ENCODE measurements around the gene E2F2. TPM values are rescaled to one million over a fixed set of nuclear protein-coding genes. Genes with fewer than 3 reads are reported as not detected.
A peak's percentile ranks its signal among the peaks of the same experiment; 100 is the strongest.

The E2F2 gene
- total RNA-seq, 1 donor from 2014 or later = 1.1 TPM

GRCh38 chr1:23525558-23526250 lies 5.3 kb downstream of the E2F2 start:
- TF ChIP-seq, protein P1, sequence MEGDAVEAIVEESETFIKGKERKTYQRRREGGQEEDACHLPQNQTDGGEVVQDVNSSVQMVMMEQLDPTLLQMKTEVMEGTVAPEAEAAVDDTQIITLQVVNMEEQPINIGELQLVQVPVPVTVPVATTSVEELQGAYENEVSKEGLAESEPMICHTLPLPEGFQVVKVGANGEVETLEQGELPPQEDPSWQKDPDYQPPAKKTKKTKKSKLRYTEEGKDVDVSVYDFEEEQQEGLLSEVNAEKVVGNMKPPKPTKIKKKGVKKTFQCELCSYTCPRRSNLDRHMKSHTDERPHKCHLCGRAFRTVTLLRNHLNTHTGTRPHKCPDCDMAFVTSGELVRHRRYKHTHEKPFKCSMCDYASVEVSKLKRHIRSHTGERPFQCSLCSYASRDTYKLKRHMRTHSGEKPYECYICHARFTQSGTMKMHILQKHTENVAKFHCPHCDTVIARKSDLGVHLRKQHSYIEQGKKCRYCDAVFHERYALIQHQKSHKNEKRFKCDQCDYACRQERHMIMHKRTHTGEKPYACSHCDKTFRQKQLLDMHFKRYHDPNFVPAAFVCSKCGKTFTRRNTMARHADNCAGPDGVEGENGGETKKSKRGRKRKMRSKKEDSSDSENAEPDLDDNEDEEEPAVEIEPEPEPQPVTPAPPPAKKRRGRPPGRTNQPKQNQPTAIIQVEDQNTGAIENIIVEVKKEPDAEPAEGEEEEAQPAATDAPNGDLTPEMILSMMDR (IDR thresholded peaks at IDR 0.05) = no peak
- peaks cover 53% of the 10 kb centered on the region for H3K4me1 ChIP-seq
- no peaks in the 10 kb centered on the region for H3K27me3 ChIP-seq (ENCODE audit: low read depth)
- H3K27ac ChIP-seq = peak overlapping the region; percentile 36
- intact Hi-C loops (cut with DNase I) = no loop called here
- DNase-seq (no peak), ATAC-seq (no peak)
- H3K4me3 ChIP-seq = no peak overlapping the region
- H3K36me3 ChIP-seq = no peaks in the 10 kb centered on the region
- no peaks in the 10 kb centered on the region for H3K9me3 ChIP-seq

DNA sequence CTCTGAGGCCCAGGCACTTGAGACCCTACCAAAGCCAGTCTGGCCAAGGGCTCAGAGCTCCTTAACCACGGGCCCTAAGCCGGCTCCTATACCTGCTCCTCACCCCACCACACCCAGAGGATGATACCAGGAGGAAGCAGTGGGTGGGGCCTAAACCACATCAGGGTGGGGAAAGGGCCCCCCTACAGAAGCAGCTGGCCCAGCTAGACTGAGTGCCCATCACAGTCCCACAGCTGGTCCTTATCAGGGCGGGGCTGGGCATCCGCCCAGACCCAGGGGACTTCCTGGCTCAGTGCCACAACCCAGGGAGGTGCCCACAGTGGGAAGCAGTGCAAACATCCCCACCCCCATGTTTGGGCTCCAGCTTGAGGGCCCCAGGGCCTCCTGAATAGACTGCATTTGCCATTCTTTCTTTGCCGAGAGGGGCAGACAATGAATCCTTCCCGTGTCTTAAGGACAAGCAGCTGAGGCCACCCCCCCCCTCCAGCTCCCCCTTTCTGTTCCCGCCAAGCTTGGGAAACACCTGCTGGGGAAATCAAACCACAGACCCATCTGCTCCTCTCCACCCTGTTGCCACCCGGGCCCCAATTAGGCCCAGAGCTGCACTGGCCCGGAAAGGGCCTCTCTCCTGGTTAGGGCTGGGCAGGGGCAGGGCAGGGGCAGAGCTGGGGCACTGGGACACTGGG lies 6.2 kb downstream of the E2F2 start:
- intact Hi-C loops (cut with DNase I) = no loop called here
- no peaks in the 10 kb centered on the region for H3K27me3 ChIP-seq (ENCODE audit: low read depth)
- DNase-seq (no peak), ATAC-seq (peak; percentile 5 to 6)
- H3K27ac ChIP-seq = no peak overlapping the region
- H3K36me3 ChIP-seq = no peaks in the 10 kb centered on the region
- no peaks in the 10 kb centered on the region for H3K9me3 ChIP-seq
- H3K4me1 ChIP-seq = peaks cover 45% of the 10 kb centered on the region
- no peak overlapping the region for H3K4me3 ChIP-seq
- TF ChIP-seq, protein P1 (IDR thresholded peaks at IDR 0.05) = no peak

DNA sequence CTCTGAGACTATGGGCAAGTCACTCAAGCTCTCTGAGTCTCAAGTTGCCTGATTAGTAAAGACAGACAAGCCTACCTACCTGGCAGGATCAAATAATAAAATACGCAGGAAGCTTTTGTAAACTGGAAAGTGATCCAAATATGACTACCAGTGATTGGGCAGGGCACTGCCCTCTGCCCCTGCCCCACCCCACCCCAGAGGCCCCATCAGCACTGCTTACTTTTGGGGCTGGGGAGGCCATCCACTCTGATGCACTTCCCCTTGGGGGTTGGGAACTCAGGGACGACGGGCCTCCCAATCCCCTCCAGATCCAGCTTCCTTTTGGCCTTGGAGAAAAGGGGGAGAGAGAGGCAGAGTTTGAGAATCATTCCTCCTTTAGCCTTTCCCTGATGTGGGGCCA lies 6.9 kb downstream of the E2F2 start:
- no peak for ATAC-seq
- TF ChIP-seq, protein P1 (IDR thresholded peaks at IDR 0.05) = no peak
- DNase-seq = no peak

GRCh38 chr1:23522244-23522982 lies 8.6 kb downstream of the E2F2 start:
- Histone ChIP-seq H3K27me3 (ENCODE audit: low read depth) (no peaks in the 10 kb centered on the region), H3K4me3 (no peak overlapping the region), H3K9me3 (no peaks in the 10 kb centered on the region), H3K4me1 (peaks cover 26% of the 10 kb centered on the region), H3K36me3 (no peaks in the 10 kb centered on the region), H3K27ac (no peak overlapping the region)
- TF ChIP-seq, protein P1 (IDR thresholded peaks at IDR 0.05) = no peak
- no peak for ATAC-seq
- intact Hi-C loops (cut with DNase I) = no loop called here
- DNase-seq = no peak

More for the DNA sequence above, 6.9 kb downstream of the E2F2 start:
- Histone ChIP-seq H3K27me3 (ENCODE audit: low read depth) (no peaks in the 10 kb centered on the region), H3K4me3 (no peak overlapping the region), H3K36me3 (no peaks in the 10 kb centered on the region), H3K4me1 (peaks cover 43% of the 10 kb centered on the region), H3K27ac (no peak overlapping the region), H3K9me3 (no peaks in the 10 kb centered on the region)
- intact Hi-C loops (cut with DNase I) = no loop called here

DNA sequence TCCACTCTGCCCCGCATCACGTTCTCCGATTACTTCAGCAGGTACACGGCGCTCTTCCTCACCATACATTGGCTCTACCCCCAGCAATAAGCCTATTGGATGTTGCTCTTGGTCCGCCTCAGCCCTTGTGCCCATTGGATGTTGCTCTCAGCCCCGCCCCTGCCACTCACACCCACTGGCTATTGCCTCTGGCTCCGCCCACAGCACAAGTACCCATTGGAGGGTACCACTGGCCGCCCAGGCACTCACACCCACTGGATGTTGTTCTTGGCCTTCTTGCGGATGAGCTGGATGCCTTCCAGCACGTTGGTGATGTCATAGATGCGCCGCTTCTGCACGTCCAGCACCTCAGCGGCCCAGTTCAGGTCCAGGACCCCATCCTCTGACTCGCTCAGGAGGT lies 9.4 kb downstream of the E2F2 start:
- ATAC-seq = no peak

More for the DNA sequence above, 9.4 kb downstream of the E2F2 start:
- H3K36me3 ChIP-seq = no peaks in the 10 kb centered on the region
- no peak overlapping the region for H3K27ac ChIP-seq
- intact Hi-C loops (cut with DNase I) = no loop called here
- TF ChIP-seq, protein P1 (IDR thresholded peaks at IDR 0.05) = no peak
- no peak overlapping the region for H3K4me3 ChIP-seq
- H3K27me3 ChIP-seq (ENCODE audit: low read depth) = no peaks in the 10 kb centered on the region
- no peak for DNase-seq
- H3K9me3 ChIP-seq = no peaks in the 10 kb centered on the region
- H3K4me1 ChIP-seq = peaks cover 19% of the 10 kb centered on the region
